H1 (cell line): ENCODE results near the gene ANXA3. TPM values are rescaled to one million over a fixed set of nuclear protein-coding genes. Genes with fewer than 3 reads are reported as not detected.

Experiments
- CTCF ChIA-PET: fragments of 300-600 bp; sonication (Branson Sonifier 250); formaldehyde crosslinking; loops from one replicate; lab custom pipeline; 2021; ENCODE audit not compliant: partially characterized antibody; lab: Charles Lee
- POLR2A ChIA-PET: fragments of 300-600 bp; sonication (Branson Sonifier 250); formaldehyde crosslinking; loops from one replicate; lab custom pipeline; 2021; ENCODE audit warnings: inconsistent platforms; ENCODE audit not compliant: partially characterized antibody; lab: Charles Lee
- DNase-seq, 2 experiments: peaks; one replicate each; pipeline versions ENCODE4 v3.0.0 to v3.0.0-alpha.2; 2010 to 2022; ENCODE audit warnings: low spot score in 2 of 2, low read depth in 1 of 2, mixed read lengths in 1 of 2
- FAIRE-seq: peaks from 2 replicates; lab custom pipeline; 2011; peaks lifted over from hg19 to GRCh38; lab: Jason Lieb, UNC
- H2AFZ ChIP-seq: 2 replicates; pipeline ENCODE4 v1.8.1; 2012; ENCODE audit warnings: low read length, inconsistent platforms
- H2AK5ac ChIP-seq: 2 replicates; pipeline ENCODE4 v1.6.1; 2013; ENCODE audit warnings: low read depth, low read length
- H2BK120ac ChIP-seq: replicated peaks from 2 replicates; pipeline ENCODE3; 2013; ENCODE audit warnings: low read depth, low read length, inconsistent platforms
- H2BK12ac ChIP-seq: 2 replicates; pipeline ENCODE4 v1.6.1; 2013; ENCODE audit warnings: low read depth, low read length
- H2BK15ac ChIP-seq: 2 replicates; pipeline ENCODE4 v1.6.1; 2013; ENCODE audit warnings: low read length
- H2BK20ac ChIP-seq: 2 replicates; pipeline ENCODE4 v1.6.1; 2013; ENCODE audit warnings: low read length
- H2BK5ac ChIP-seq: 2 replicates; pipeline ENCODE4 v1.6.1; 2013; ENCODE audit warnings: low read depth, low read length
- H3K14ac ChIP-seq: 2 replicates; pipeline ENCODE4 v1.6.1; 2013; ENCODE audit warnings: inconsistent platforms; ENCODE audit not compliant: insufficient read length
- H3K18ac ChIP-seq: 2 replicates; pipeline ENCODE4 v1.6.1; 2013; ENCODE audit warnings: low read length; ENCODE audit errors: extremely low read depth
- H3K23ac ChIP-seq: 2 replicates; pipeline ENCODE4 v1.6.1; 2013; ENCODE audit warnings: inconsistent platforms; ENCODE audit not compliant: insufficient read length
- H3K23me2 ChIP-seq: 2 replicates; pipeline ENCODE4 v1.6.1; 2013; ENCODE audit warnings: low read depth, low read length
- H3K27ac ChIP-seq: 2 replicates; pipeline ENCODE4 v1.6.1; 2011; ENCODE audit warnings: low read depth, low read length, inconsistent platforms
- H3K27me3 ChIP-seq, 4 experiments: replicated peaks in 1 of 4; 1 replicate in 1 of 4; 2 replicates in 3 of 4; pipeline versions ENCODE4 v1.6.1 to v1.8.1; 2011 to 2013; ENCODE audit warnings: low read length in 3 of 4, mild to moderate bottlenecking in 3 of 4, inconsistent platforms in 2 of 4, mixed read lengths in 2 of 4, moderate library complexity in 1 of 4; ENCODE audit not compliant: control insufficient read depth in 3 of 4, insufficient read depth in 3 of 4; ENCODE audit errors: extremely low read depth in 1 of 4
- H3K36me3 ChIP-seq, 4 experiments: 2 replicates each; pipeline versions ENCODE4 v1.6.1 to v1.8.1; 2011 to 2013; ENCODE audit warnings: mild to moderate bottlenecking in 4 of 4, low read length in 3 of 4, moderate library complexity in 2 of 4, control low read depth in 1 of 4, inconsistent platforms in 1 of 4; ENCODE audit not compliant: insufficient read depth in 4 of 4, control insufficient read depth in 2 of 4
- H3K4ac ChIP-seq: replicated peaks from 2 replicates; pipeline ENCODE3; 2013; ENCODE audit warnings: low read length, low read depth, mixed read lengths, inconsistent platforms; ENCODE audit not compliant: insufficient read length
- H3K4me1 ChIP-seq, 4 experiments: replicated peaks in 1 of 4; 1 replicate in 1 of 4; 2 replicates in 3 of 4; pipeline versions ENCODE4 v1.6.1 to v1.8.1; 2011 to 2013; ENCODE audit warnings: low read length in 3 of 4, inconsistent platforms in 2 of 4, mixed read lengths in 1 of 4; ENCODE audit not compliant: insufficient read depth in 4 of 4, control insufficient read depth in 3 of 4
- H3K4me2 ChIP-seq, 2 experiments: 2 replicates each; pipeline versions ENCODE4 v1.6.1 to v1.8.1; 2011 to 2013; ENCODE audit warnings: low read depth in 2 of 2, low read length in 2 of 2, control low read depth in 1 of 2, inconsistent platforms in 1 of 2, mild to moderate bottlenecking in 1 of 2; ENCODE audit not compliant: insufficient read depth in 1 of 2
- H3K4me3 ChIP-seq, 4 experiments: fragments of 200-600, 300-600 bp in 1 of 4; sonication (generic), shearing (Covaris generic), sonication (Bioruptor Twin) in 1 of 4; 2 replicates each; pipeline versions ENCODE4 v1.5.1 to v1.8.1; 2011 to 2016; ENCODE audit warnings: low read length in 4 of 4, low read depth in 3 of 4, control low read depth in 2 of 4, inconsistent platforms in 2 of 4, mild to moderate bottlenecking in 2 of 4, mixed read lengths in 1 of 4, moderate library complexity in 1 of 4; ENCODE audit not compliant: insufficient read depth in 2 of 4; ENCODE audit errors: extremely low read depth in 1 of 4
- H3K56ac ChIP-seq: replicated peaks from 2 replicates; pipeline ENCODE3; 2013; ENCODE audit warnings: low read depth, mild to moderate bottlenecking, mixed read lengths, low read length, inconsistent platforms; ENCODE audit not compliant: insufficient read length
- H3K79me1 ChIP-seq: 2 replicates; pipeline ENCODE4 v1.6.1; 2013; ENCODE audit warnings: low read depth, low read length, control low read depth
- H3K79me2 ChIP-seq, 2 experiments: 2 replicates each; pipeline versions ENCODE4 v1.6.1 to v1.8.1; 2012 to 2013; ENCODE audit warnings: low read length in 2 of 2, mild to moderate bottlenecking in 2 of 2, inconsistent platforms in 1 of 2; ENCODE audit not compliant: insufficient read depth in 2 of 2, control insufficient read depth in 1 of 2
- H3K9ac ChIP-seq, 4 experiments: replicated peaks in 1 of 4; 1 replicate in 1 of 4; 2 replicates in 3 of 4; pipeline versions ENCODE4 v1.6.1 to v1.8.1; 2011 to 2013; ENCODE audit warnings: low read depth in 3 of 4, low read length in 3 of 4, control low read depth in 2 of 4, mild to moderate bottlenecking in 2 of 4, moderate library complexity in 2 of 4, inconsistent platforms in 1 of 4; ENCODE audit errors: extremely low read depth in 1 of 4
- H3K9me3 ChIP-seq, 2 experiments: 2 replicates each; pipeline versions ENCODE4 v1.6.1 to v1.8.1; 2012 to 2013; ENCODE audit warnings: mild to moderate bottlenecking in 2 of 2, moderate library complexity in 2 of 2, control low read depth in 1 of 2, inconsistent platforms in 1 of 2, low read depth in 1 of 2, low read length in 1 of 2, mixed read lengths in 1 of 2; ENCODE audit not compliant: insufficient read depth in 2 of 2
- H4K20me1 ChIP-seq, 2 experiments: replicated peaks in 1 of 2; 2 replicates each; pipeline versions ENCODE3 to v1.8.1; 2011 to 2013; ENCODE audit warnings: inconsistent platforms in 2 of 2, low read length in 2 of 2, mild to moderate bottlenecking in 1 of 2; ENCODE audit not compliant: insufficient read depth in 2 of 2, control insufficient read depth in 1 of 2
- H4K5ac ChIP-seq: 2 replicates; pipeline ENCODE4 v1.6.1; 2013; ENCODE audit warnings: low read length, low read depth, mixed read lengths, inconsistent platforms; ENCODE audit not compliant: insufficient read length
- H4K8ac ChIP-seq: 2 replicates; pipeline ENCODE4 v1.8.0; 2013; ENCODE audit warnings: mild to moderate bottlenecking, moderate library complexity, low read length, inconsistent platforms; ENCODE audit not compliant: insufficient read depth; ENCODE audit errors: extremely low read depth
- H4K91ac ChIP-seq: replicated peaks from 2 replicates; pipeline ENCODE3; 2013; ENCODE audit warnings: low read length, mixed read lengths, inconsistent platforms; ENCODE audit not compliant: insufficient read length
- POLR2AphosphoS5 ChIP-seq: IDR thresholded peaks from 2 replicates; pipeline ENCODE4 v1.6.1; 2011; ENCODE audit warnings: low read depth, low read length
- WGBS, 2 experiments: shearing (Covaris generic) in 1 of 2; methylation state at CpG; one replicate each; pipeline versions ENCODE4 v1.1.6 to v1.1.7; 2013 to 2015; ENCODE audit warnings: low lambda C conversion rate in 2 of 2, mixed read lengths in 2 of 2, inconsistent platforms in 1 of 2, low coverage in 1 of 2, missing lambda C conversion rate in 1 of 2; ENCODE audit not compliant: insufficient replicate concordance in 2 of 2, insufficient coverage in 1 of 2, insufficient read length in 1 of 2; ENCODE audit errors: extremely low coverage in 1 of 2, missing lambda C conversion rate in 1 of 2; 5-methylcytosine and 5-hydroxymethylcytosine counted together
- polyA plus RNA-seq, 7 experiments: library from polyadenylated mRNA; depleted of rRNA in 3 of 7; stranded (reverse) in 5 of 7; unstranded in 2 of 7; fragments of >200 nt in 5 of 7; fragments of 200-250 nt in 2 of 7; gene quantifications; 1 replicate in 5 of 7; 2 replicates in 1 of 7; 4 replicates in 1 of 7; pipeline versions ENCODE4 v1.2.1 to v1.2.3, GENCODE V29; 2011 to 2013; ENCODE audit warnings: missing spikeins in 2 of 7, mixed read lengths in 2 of 7
- total RNA-seq: library from RNA; stranded (reverse); fragmentation: NEBNext Ultra II Directional; extraction: Animal tissue kit (Norgen Biotek cat#: 25700); gene quantifications from 2 replicates; pipeline ENCODE4 v1.2.1, GENCODE V29; 2021

The ANXA3 gene
- total and polyA plus RNA-seq, 2 of the 8 experiments (the other 6 are each of a cell fraction or from before 2014, with no cell fraction given): 10.3 to 27.3 TPM

- Histone ChIP-seq H3K4me1 (peaks cover 5 to 11% (median 9%) of the 10 kb centered on the region in 4 experiments; a peak in 6 of 7 replicates), H3K79me2 (no peaks in the 10 kb centered on the region), H3K4me3 (no peak overlapping the region), H3K23me2 (no peaks in the 10 kb centered on the region), H2BK15ac (no peak overlapping the region), H3K23ac (no peak overlapping the region), H2AFZ (no peak overlapping the region), H3K56ac (no peak overlapping the region), H2BK20ac (no peak overlapping the region), H3K4ac (no peak overlapping the region), H2BK5ac (no peak overlapping the region), H3K9me3 (no peaks in the 10 kb centered on the region), H2BK120ac (no peak overlapping the region), H3K9ac (no peak overlapping the region), H3K27ac (no peak overlapping the region), H3K27me3 (peaks cover 0 to under 1% (median under 1%) of the 10 kb centered on the region in 4 experiments; a peak in 2 of 7 replicates), H2BK12ac (no peak overlapping the region), H4K20me1 (no peaks in the 10 kb centered on the region), H4K91ac (no peak overlapping the region), H3K4me2 (no peak overlapping the region), H3K14ac (no peak overlapping the region), H4K8ac (no peak overlapping the region), H4K5ac (no peak overlapping the region), H3K79me1 (no peaks in the 10 kb centered on the region), H3K36me3 (no peaks in the 10 kb centered on the region), H2AK5ac (no peak overlapping the region), H3K18ac (no peak overlapping the region)
- no peak for FAIRE-seq
- no peak for DNase-seq
- TF ChIP-seq POLR2AphosphoS5: no peak
- 89% methylated on average over 4 of the region's 4 CpGs; no CpG with 5 or more reads in 1 of the 2 experiments for WGBS, 2 experiments
- POLR2A ChIA-PET: interaction anchor here (0.8 kb wide), 1 partner anchor 10 kb away, joined by 3 read pairs; no protein-coding TSS in a partner anchor
- CTCF ChIA-PET: no interaction called here
Measured at GRCh38 chr4:78556665-78557064, 5.1 kb downstream of the ANXA3 start.
